Adrenal gland (tissue), 12 donors: ENCODE results near the gene RAD51B. TPM values are rescaled to one million over a fixed set of nuclear protein-coding genes. Genes with fewer than 3 reads are reported as not detected.

Experiments used
- DNase-seq, 7 donors: peaks; one replicate each; pipeline ENCODE4 v3.0.0-alpha.2; 2019 to 2020
- H3K27ac ChIP-seq, 5 donors: fragments of 200-600 bp; sonication (generic) in 4 of 5; 1 replicate in 3 of 5; 2 replicates in 2 of 5; pipeline versions ENCODE4 v1.5.1 to v1.8.0; 2016 to 2020; ENCODE audit warnings: mild to moderate bottlenecking in 1 of 5
- H3K27me3 ChIP-seq: fragments of 200-600 bp; 2 replicates; pipeline ENCODE4 v1.8.0; 2021
- H3K36me3 ChIP-seq, 2 donors: fragments of 200-600 bp; replicated peaks in 1 of 2; 1 replicate in 1 of 2; 2 replicates in 1 of 2; pipeline versions ENCODE4 v1.5.1 to v1.8.0; 2018 to 2022
- H3K4me1 ChIP-seq, 2 donors: fragments of 200-600 bp; replicated peaks in 1 of 2; 1 replicate in 1 of 2; 2 replicates in 1 of 2; pipeline versions ENCODE4 v1.5.1 to v1.8.0; 2018 to 2021
- H3K4me3 ChIP-seq, 4 donors: fragments of 200-600 bp; sonication (generic) in 3 of 4; one replicate each; pipeline ENCODE4 v1.5.1; 2016 to 2018
- H3K9me3 ChIP-seq, 3 donors: fragments of 200-600 bp; sonication (generic) in 1 of 3; replicated peaks in 1 of 3; 1 replicate in 2 of 3; 2 replicates in 1 of 3; pipeline versions ENCODE4 v1.5.1 to v1.8.0; 2016 to 2021
- CTCF ChIP-seq, 6 experiments: fragments of 450-650 bp in 4 of 6; fragments of 200-600 bp in 2 of 6; sonication (generic) in 1 of 6; IDR thresholded peaks; 1 replicate in 5 of 6; 2 replicates in 1 of 6; pipeline versions ENCODE4 v1.5.1 to v1.8.0; 2016 to 2021; ENCODE audit warnings: antibody characterized with exemption in 6 of 6, mild to moderate bottlenecking in 2 of 6, moderate library complexity in 1 of 6
- POLR2A ChIP-seq, 2 donors: fragments of 450-650 bp; IDR thresholded peaks; one replicate each; pipeline ENCODE4 v1.6.1; 2017; ENCODE audit warnings: antibody characterized with exemption in 2 of 2, mild to moderate bottlenecking in 2 of 2, moderate library complexity in 1 of 2
- WGBS, 4 donors: extraction: QIAGEN DNeasy Blood & Tissue Kit in 2 of 4; methylation state at CpG; one replicate each; pipeline versions ENCODE4 v1.1.5 to v1.1.7; 2013 to 2017; 5-methylcytosine and 5-hydroxymethylcytosine counted together
- intact Hi-C, 2 donors: fragments of 100-400 bp; cut with DNase I; formaldehyde crosslinking; loops; one replicate each; pipeline versions ENCODE4 v1.14.1 to v1.15.0; 2022 to 2023
- polyA plus RNA-seq, 3 donors: library from polyadenylated mRNA; stranded (reverse); fragments of 200-250 nt in 2 of 3; fragments of 350-450 nt in 1 of 3; fragmentation: Illumina TruSeq in 1 of 3; extraction: RNeasy Lipid Tissue Mini Kit (QIAGEN cat#74804) in 1 of 3; gene quantifications; one replicate each; pipeline ENCODE4 v1.2.3, GENCODE V29; 2013 to 2014
- total RNA-seq, 9 donors: library from RNA; depleted of rRNA in 4 of 9; stranded (reverse); fragments of >200 nt in 4 of 9; fragments of 120-200 nt in 1 of 9; fragmentation: NEBNext Ultra II Directional in 1 of 9; extraction: Animal tissue kit (Norgen Biotek cat#: 25700) in 1 of 9; gene quantifications; one replicate each; pipeline versions ENCODE4 v1.1.0 to v1.2.4, GENCODE V29; 2013 to 2023
- donor health status: healthy with polysubstance abuse.
- donor health status: Bipolar disorder and iron deficiency.
- donor health status: DM: yes; HTN: yes; CAD: no.
- donor health status: DM: no; HTN: no; CAD: no.
- donor health status: DM: no; HTN: no; CAD: no.
- donor health status: DM: yes; HTN: yes; CAD: no.

The RAD51B gene
- total and polyA plus RNA-seq, 12 donors, result 2.3 to 24.6 (median 12.4) TPM

DNA sequence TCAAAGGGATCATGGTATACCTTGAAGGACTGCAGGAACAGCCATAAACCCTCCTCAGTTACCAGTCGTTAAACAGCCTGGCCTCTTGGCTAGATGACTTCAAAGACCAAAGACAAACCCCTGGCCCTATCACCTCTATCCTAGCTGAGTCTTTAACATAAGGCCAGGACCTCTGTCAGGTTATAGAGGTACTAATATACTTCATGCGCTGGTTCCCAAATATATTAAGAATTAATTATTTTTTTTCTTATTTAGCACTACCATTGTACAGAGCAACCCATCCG, 459.8 kb downstream of the RAD51B start:
- TF ChIP-seq CTCF (IDR thresholded peaks at IDR 0.05) (no peak), POLR2A (IDR thresholded peaks at IDR 0.05) (no peak)
- DNase-seq, result no peak
- intact Hi-C loops, result no loop called here
- Histone ChIP-seq H3K36me3 (no peaks in the 10 kb centered on the region), H3K27me3 (no peaks in the 10 kb centered on the region), H3K4me3 (no peak overlapping the region), H3K9me3 (no peaks in the 10 kb centered on the region), H3K27ac (peak overlapping the region in 1 of 5 donors; percentile 55), H3K4me1 (peaks cover 0 to 5% of the 10 kb centered on the region in 2 donors)
- WGBS, 4 donors, result 91 to 98% (median 93%) methylated on average over 3 of the region's 3 CpGs

DNA sequence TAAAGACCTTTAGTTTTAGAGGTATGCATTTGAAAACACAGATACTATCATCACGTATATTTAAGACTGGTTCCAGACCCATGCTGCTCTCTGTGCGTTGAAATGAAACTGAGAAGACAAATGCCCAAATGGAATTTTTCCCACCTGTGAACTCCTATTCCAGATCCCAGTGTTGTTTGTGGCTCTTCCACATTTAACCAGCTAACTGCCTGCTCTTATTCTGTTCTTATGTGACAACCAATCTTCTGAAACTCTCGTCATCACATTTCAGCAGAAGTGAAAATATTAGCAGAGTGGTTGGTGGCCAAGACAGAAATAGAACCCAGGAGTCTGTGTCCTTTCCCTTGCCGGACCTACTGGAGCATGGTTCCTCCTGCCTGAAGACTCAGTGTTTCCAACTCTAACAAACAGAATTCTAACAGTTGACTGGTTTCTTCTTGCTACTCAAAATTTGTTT, 460.2 kb downstream of the RAD51B start:
- no peaks in the 10 kb centered on the region for H3K9me3 ChIP-seq
- peaks cover 0 to 7% of the 10 kb centered on the region in 2 donors for H3K4me1 ChIP-seq
- no peak for DNase-seq
- no peak overlapping the region for H3K27ac ChIP-seq
- TF ChIP-seq POLR2A (IDR thresholded peaks at IDR 0.05) (no peak), CTCF (IDR thresholded peaks at IDR 0.05) (no peak)
- no peak overlapping the region for H3K4me3 ChIP-seq
- WGBS, 4 donors, result 81 to 89% (median 86%) methylated on average over 4 of the region's 4 CpGs
- H3K27me3 ChIP-seq, result no peaks in the 10 kb centered on the region
- intact Hi-C loops, result no loop called here
- no peaks in the 10 kb centered on the region for H3K36me3 ChIP-seq

DNA sequence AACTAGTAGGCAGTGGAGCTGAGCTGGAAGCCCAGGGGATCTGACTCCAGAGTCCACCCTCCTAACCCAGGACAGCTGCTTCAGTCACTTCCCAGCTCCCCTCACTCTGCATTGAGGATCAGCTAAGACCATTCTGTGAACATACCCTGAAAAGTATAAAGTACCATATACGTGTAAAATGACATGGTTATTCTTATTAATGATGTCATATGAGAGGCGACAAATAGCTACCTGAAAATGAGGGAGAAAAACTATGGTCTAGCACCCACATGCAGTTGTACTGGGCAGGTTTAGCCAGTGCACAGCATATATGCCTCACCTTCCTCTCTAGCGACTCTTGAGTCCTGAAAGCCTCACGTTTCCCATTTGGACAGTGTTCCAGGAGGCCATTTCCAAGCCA, 461.9 kb downstream of the RAD51B start:
- TF ChIP-seq POLR2A (IDR thresholded peaks at IDR 0.05) (no peak), CTCF (IDR thresholded peaks at IDR 0.05) (no peak)
- H3K9me3 ChIP-seq, result no peaks in the 10 kb centered on the region
- WGBS, 4 donors, result 91 to 97% (median 94%) methylated on average over 4 of the region's 4 CpGs
- H3K4me3 ChIP-seq, result no peak overlapping the region
- intact Hi-C loops, result no loop called here
- no peak overlapping the region for H3K27ac ChIP-seq
- H3K36me3 ChIP-seq, result no peaks in the 10 kb centered on the region
- no peaks in the 10 kb centered on the region for H3K27me3 ChIP-seq
- H3K4me1 ChIP-seq, result peaks cover 0 to 12% of the 10 kb centered on the region in 2 donors
- DNase-seq, result no peak

DNA sequence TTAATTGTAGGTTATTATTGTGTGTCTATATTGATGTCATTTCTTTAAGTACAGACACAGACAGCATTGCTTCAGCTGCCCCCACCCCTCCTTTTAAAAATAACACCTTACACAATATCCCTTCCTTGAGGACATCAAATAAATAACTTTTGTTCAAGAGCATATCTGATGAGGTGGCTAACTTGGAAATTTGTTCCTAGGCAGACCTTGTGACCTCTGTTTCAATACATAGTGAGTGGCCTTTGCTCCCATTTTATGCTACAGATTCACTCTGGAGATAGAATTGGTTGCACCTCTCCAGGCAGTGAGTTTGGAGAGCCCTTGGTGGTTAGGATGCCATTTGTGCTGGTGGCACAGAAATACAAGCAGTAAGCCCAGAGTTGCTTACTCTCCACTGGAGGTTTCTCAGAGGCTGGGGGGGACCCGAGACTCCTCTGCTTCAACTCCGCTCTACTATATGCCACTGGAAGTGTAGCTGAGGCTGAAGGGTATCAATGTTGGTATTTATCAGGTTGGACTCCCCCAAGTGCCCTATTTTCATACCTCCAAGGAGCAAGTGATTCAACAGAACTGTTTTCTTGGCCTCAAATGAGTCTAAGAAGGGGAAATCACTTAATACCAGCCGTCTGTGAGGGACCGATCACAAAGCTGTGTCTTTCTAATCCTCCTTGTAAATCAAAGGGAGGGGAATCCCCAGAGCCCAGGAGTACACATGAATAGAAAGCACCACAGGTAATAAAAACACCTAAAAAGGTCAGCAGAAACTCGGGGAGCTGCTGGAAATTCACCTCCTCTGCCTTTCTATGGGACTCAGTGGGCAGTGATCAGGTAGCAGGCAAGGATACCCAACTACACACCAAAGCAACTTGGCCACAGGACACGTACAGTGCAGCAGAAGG, 463.1 kb downstream of the RAD51B start:
- WGBS, 4 donors, result 78 to 92% (median 83%) methylated on average over 6 of the region's 6 CpGs
- Histone ChIP-seq H3K27me3 (no peaks in the 10 kb centered on the region), H3K36me3 (no peaks in the 10 kb centered on the region), H3K4me1 (peaks cover 0 to 12% of the 10 kb centered on the region in 2 donors), H3K4me3 (no peak overlapping the region), H3K27ac (no peak overlapping the region), H3K9me3 (no peaks in the 10 kb centered on the region)
- no peak for DNase-seq
- intact Hi-C loops, result no loop called here
- no peak for TF ChIP-seq POLR2A (IDR thresholded peaks at IDR 0.05)
- TF ChIP-seq CTCF (IDR thresholded peaks at IDR 0.05), result no peak
